Ishikawa (cell line): Measurements from ENCODE around the gene RBM18.

Experiments used
- CEBPB ChIP-seq: IDR thresholded peaks from 2 replicates; pipeline ENCODE4 v1.6.1; 2012
- CREB1 ChIP-seq: IDR thresholded peaks from 2 replicates; pipeline ENCODE4 v1.6.1; 2012; ENCODE audit warnings: low read depth
- EGR1 ChIP-seq: IDR thresholded peaks from 2 replicates; pipeline ENCODE4 v1.6.1; 2012
- TAF1 ChIP-seq: IDR thresholded peaks from 2 replicates; pipeline ENCODE4 v1.6.1; 2012; ENCODE audit warnings: low read depth, mild to moderate bottlenecking
- TEAD4 ChIP-seq: IDR thresholded peaks from 2 replicates; pipeline ENCODE4 v1.6.1; 2012
- YY1 ChIP-seq: IDR thresholded peaks from 2 replicates; pipeline ENCODE4 v1.6.1; 2012; ENCODE audit warnings: low read depth
- TF ChIP-seq, protein P1 (sequence below): IDR thresholded peaks from 2 replicates; pipeline ENCODE4 v1.6.1; 2012; ENCODE audit warnings: low read depth, mild to moderate bottlenecking
- TF ChIP-seq, protein P2 (sequence below): IDR thresholded peaks from 2 replicates; pipeline ENCODE4 v1.6.1; 2012
- TF ChIP-seq, protein P3 (sequence below): IDR thresholded peaks from 2 replicates; pipeline ENCODE4 v1.6.1; 2012

DNA sequence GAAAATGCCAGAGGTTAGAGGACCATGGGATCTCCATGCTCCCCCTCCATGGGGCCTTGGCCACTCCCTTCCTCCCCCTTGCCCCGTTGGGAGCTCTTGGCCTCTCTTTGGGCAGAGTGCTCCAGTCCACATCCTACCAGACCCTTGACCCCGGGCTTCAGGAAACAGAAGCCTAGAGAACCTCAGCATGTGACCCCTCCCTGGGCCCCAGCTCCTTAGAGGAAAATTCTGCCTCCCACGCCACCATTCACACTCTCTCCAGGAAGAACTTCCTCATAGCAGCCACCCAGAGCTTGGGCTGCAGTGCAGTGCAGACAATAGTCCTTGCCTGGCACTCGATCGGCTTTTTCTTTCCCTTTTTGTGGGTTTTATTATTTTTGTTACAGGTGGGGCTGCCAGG lies 41.8 kb downstream of the RBM18 start:
- TF ChIP-seq TEAD4: no peak
- TF ChIP-seq, protein P1, sequence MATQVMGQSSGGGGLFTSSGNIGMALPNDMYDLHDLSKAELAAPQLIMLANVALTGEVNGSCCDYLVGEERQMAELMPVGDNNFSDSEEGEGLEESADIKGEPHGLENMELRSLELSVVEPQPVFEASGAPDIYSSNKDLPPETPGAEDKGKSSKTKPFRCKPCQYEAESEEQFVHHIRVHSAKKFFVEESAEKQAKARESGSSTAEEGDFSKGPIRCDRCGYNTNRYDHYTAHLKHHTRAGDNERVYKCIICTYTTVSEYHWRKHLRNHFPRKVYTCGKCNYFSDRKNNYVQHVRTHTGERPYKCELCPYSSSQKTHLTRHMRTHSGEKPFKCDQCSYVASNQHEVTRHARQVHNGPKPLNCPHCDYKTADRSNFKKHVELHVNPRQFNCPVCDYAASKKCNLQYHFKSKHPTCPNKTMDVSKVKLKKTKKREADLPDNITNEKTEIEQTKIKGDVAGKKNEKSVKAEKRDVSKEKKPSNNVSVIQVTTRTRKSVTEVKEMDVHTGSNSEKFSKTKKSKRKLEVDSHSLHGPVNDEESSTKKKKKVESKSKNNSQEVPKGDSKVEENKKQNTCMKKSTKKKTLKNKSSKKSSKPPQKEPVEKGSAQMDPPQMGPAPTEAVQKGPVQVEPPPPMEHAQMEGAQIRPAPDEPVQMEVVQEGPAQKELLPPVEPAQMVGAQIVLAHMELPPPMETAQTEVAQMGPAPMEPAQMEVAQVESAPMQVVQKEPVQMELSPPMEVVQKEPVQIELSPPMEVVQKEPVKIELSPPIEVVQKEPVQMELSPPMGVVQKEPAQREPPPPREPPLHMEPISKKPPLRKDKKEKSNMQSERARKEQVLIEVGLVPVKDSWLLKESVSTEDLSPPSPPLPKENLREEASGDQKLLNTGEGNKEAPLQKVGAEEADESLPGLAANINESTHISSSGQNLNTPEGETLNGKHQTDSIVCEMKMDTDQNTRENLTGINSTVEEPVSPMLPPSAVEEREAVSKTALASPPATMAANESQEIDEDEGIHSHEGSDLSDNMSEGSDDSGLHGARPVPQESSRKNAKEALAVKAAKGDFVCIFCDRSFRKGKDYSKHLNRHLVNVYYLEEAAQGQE: no peak
- TF ChIP-seq CREB1: no peak
- no peak for TF ChIP-seq TAF1
- no peak for TF ChIP-seq EGR1
- TF ChIP-seq, protein P2, sequence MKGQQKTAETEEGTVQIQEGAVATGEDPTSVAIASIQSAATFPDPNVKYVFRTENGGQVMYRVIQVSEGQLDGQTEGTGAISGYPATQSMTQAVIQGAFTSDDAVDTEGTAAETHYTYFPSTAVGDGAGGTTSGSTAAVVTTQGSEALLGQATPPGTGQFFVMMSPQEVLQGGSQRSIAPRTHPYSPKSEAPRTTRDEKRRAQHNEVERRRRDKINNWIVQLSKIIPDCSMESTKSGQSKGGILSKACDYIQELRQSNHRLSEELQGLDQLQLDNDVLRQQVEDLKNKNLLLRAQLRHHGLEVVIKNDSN: no peak
- no peak for TF ChIP-seq CEBPB
- TF ChIP-seq, protein P3, sequence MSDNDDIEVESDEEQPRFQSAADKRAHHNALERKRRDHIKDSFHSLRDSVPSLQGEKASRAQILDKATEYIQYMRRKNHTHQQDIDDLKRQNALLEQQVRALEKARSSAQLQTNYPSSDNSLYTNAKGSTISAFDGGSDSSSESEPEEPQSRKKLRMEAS: no peak
- no peak for TF ChIP-seq YY1
